WTC11 (cell line): Measurements from ENCODE around the gene STIMATE. TPM values are rescaled to one million over a fixed set of nuclear protein-coding genes. Genes with fewer than 3 reads are reported as not detected.

Source experiments
- ATAC-seq: fragments of 200-7000 bp; cut with Tn5 transposase; 2 replicates; pipeline ENCODE4 v1.10.0; 2021; ENCODE audit warnings: mild to moderate bottlenecking, moderate library complexity
- CTCF ChIA-PET: fragments of 300-600 bp; sonication (Branson Sonifier 250); formaldehyde crosslinking; loops from one replicate; lab custom pipeline; 2021; ENCODE audit warnings: antibody characterized with exemption; lab: Charles Lee
- POLR2A ChIA-PET: fragments of 350-600 bp; sonication (Branson Sonifier 250); formaldehyde crosslinking; loops from one replicate; lab custom pipeline; 2021; ENCODE audit warnings: antibody characterized with exemption; lab: Charles Lee
- DNase-seq: peaks from one replicate; pipeline ENCODE4 v3.0.0; 2021; ENCODE audit warnings: low spot score
- H3K27ac Mint-ChIP-seq: 2 replicates; pipeline ENCODE4 v1.8.0; 2021; ENCODE audit warnings: mixed read lengths
- H3K27me3 Mint-ChIP-seq: 2 replicates; pipeline ENCODE4 v1.8.0; 2021; ENCODE audit warnings: low read depth, mild to moderate bottlenecking, moderate library complexity, mixed read lengths
- H3K36me3 Mint-ChIP-seq: 2 replicates; pipeline ENCODE4 v1.8.0; 2021; ENCODE audit warnings: mixed read lengths
- H3K4me1 Mint-ChIP-seq: 2 replicates; pipeline ENCODE4 v1.8.0; 2022; ENCODE audit warnings: mixed read lengths
- H3K4me3 Mint-ChIP-seq: 2 replicates; pipeline ENCODE4 v1.8.0; 2021; ENCODE audit warnings: mild to moderate bottlenecking, moderate library complexity, mixed read lengths
- H3K9me3 Mint-ChIP-seq: 2 replicates; pipeline ENCODE4 v1.8.0; 2021; ENCODE audit warnings: mixed read lengths
- ATF6 ChIP-seq: sonication (generic); formaldehyde crosslinking; IDR thresholded peaks from 2 replicates; pipeline ENCODE4 v1.8.1; 2023; ENCODE audit warnings: mild to moderate bottlenecking, missing genetic modification reagents
- ELF4 ChIP-seq: sonication (generic); formaldehyde crosslinking; IDR thresholded peaks from 2 replicates; pipeline ENCODE4 v1.8.1; 2022; ENCODE audit warnings: low read depth, mild to moderate bottlenecking, moderate library complexity, missing genetic modification reagents
- ETV6 ChIP-seq: sonication (generic); formaldehyde crosslinking; IDR thresholded peaks from 2 replicates; pipeline ENCODE4 v1.8.1; 2022; ENCODE audit warnings: mild to moderate bottlenecking, missing genetic modification reagents
- FOXJ3 ChIP-seq: sonication (generic); formaldehyde crosslinking; IDR thresholded peaks from 2 replicates; pipeline ENCODE4 v1.9.0; 2021; ENCODE audit warnings: missing genetic modification reagents, mild to moderate bottlenecking, borderline replicate concordance
- FOXP1 ChIP-seq: sonication (generic); formaldehyde crosslinking; IDR thresholded peaks from 2 replicates; pipeline ENCODE4 v1.8.0; 2022; ENCODE audit warnings: missing genetic modification reagents, mild to moderate bottlenecking, moderate library complexity, borderline replicate concordance
- GRHL2 ChIP-seq: fragments of 250-450 bp; sonication (Bioruptor Pico); IDR thresholded peaks from 2 replicates; pipeline ENCODE4 v1.8.0; 2022; ENCODE audit warnings: mild to moderate bottlenecking, moderate library complexity; ENCODE audit not compliant: insufficient replicate concordance, severe bottlenecking
- HMGA2 ChIP-seq: fragments of 250-450 bp; sonication (Bioruptor Pico); IDR thresholded peaks from 2 replicates; pipeline ENCODE4 v1.4.0; 2021; ENCODE audit warnings: mild to moderate bottlenecking, moderate library complexity
- MXD4 ChIP-seq: fragments of 250-450 bp; sonication (Bioruptor Pico); IDR thresholded peaks from 2 replicates; pipeline ENCODE4 v1.8.0; 2021; ENCODE audit warnings: mild to moderate bottlenecking, moderate library complexity, borderline replicate concordance
- MYBL2 ChIP-seq: sonication (generic); formaldehyde crosslinking; IDR thresholded peaks from 2 replicates; pipeline ENCODE4 v1.8.1; 2023; ENCODE audit warnings: mild to moderate bottlenecking, moderate library complexity, missing genetic modification reagents
- NFATC4 ChIP-seq: fragments of 250-450 bp; sonication (Bioruptor Pico); IDR thresholded peaks from 2 replicates; pipeline ENCODE4 v1.9.0; 2021; ENCODE audit warnings: mild to moderate bottlenecking
- NR3C1 ChIP-seq: sonication (generic); formaldehyde crosslinking; conservative IDR thresholded peaks from 2 replicates; pipeline ENCODE4 v1.8.1; 2023; ENCODE audit warnings: low read depth, mild to moderate bottlenecking, missing genetic modification reagents
- RORB ChIP-seq: fragments of 250-450 bp; sonication (Bioruptor Pico); IDR thresholded peaks from 2 replicates; pipeline ENCODE4 v1.9.0; 2021; ENCODE audit warnings: mild to moderate bottlenecking
- USF1 ChIP-seq: sonication (generic); formaldehyde crosslinking; IDR thresholded peaks from 2 replicates; pipeline ENCODE4 v1.8.0; 2022; ENCODE audit warnings: mild to moderate bottlenecking, missing genetic modification reagents
- ZNF219 ChIP-seq: sonication (generic); formaldehyde crosslinking; IDR thresholded peaks from 2 replicates; pipeline ENCODE4 v1.8.0; 2023; ENCODE audit warnings: missing genetic modification reagents, mild to moderate bottlenecking, borderline replicate concordance
- ZNF232 ChIP-seq: sonication (generic); formaldehyde crosslinking; IDR thresholded peaks from 2 replicates; pipeline ENCODE4 v1.8.0; 2022; ENCODE audit warnings: mild to moderate bottlenecking, missing genetic modification reagents
- ZNF263 ChIP-seq: sonication (generic); formaldehyde crosslinking; IDR thresholded peaks from 2 replicates; pipeline ENCODE4 v1.8.1; 2022; ENCODE audit warnings: low read depth, mild to moderate bottlenecking, moderate library complexity, missing genetic modification reagents
- ZNF425 ChIP-seq: fragments of 250-450 bp; sonication (Bioruptor Pico); conservative IDR thresholded peaks from 2 replicates; pipeline ENCODE4 v1.9.0; 2021; ENCODE audit warnings: mild to moderate bottlenecking
- ZNF532 ChIP-seq: fragments of 250-450 bp; sonication (Bioruptor Pico); IDR thresholded peaks from 2 replicates; pipeline ENCODE4 v1.9.0; 2021; ENCODE audit warnings: mild to moderate bottlenecking, borderline replicate concordance
- ZNF671 ChIP-seq: fragments of 250-450 bp; sonication (Bioruptor Pico); IDR thresholded peaks from 2 replicates; pipeline ENCODE4 v1.8.0; 2021; ENCODE audit warnings: mild to moderate bottlenecking
- total RNA-seq: library from RNA; stranded (reverse); gene quantifications from 3 replicates; pipeline ENCODE4 v1.2.3, GENCODE V29; 2021

STIMATE gene
- total RNA-seq, 1 experiment from 2014 or later, result 35.5 TPM

- H3K4me1 Mint-ChIP-seq, result no peaks in the 10 kb centered on the region
- H3K4me3 Mint-ChIP-seq, result no peak overlapping the region
- ChIA-PET POLR2A (no interaction called here), CTCF (interaction anchor here (4.6 to 5.5 kb wide), 2 partner anchors 11 to 18 kb away, joined by 28 to 34 read pairs; no protein-coding TSS in a partner anchor)
- no peak for TF ChIP-seq ELF4
- DNase-seq (no peak), ATAC-seq (no peak)
- peaks cover 3% of the 10 kb centered on the region; the same call in 1 of the 2 replicates for H3K27me3 Mint-ChIP-seq
- H3K36me3 Mint-ChIP-seq, result no peaks in the 10 kb centered on the region
- no peak overlapping the region for H3K27ac Mint-ChIP-seq
- no peaks in the 10 kb centered on the region for H3K9me3 Mint-ChIP-seq
These were observed 87.5 kb downstream of the STIMATE start for GRCh38 chr3:52809662-52810377.

- no peak for ATAC-seq
- Mint-ChIP-seq H3K36me3 (no peaks in the 10 kb centered on the region), H3K9me3 (no peaks in the 10 kb centered on the region), H3K27ac (no peak overlapping the region), H3K27me3 (peaks cover 3% of the 10 kb centered on the region; the same call in 1 of the 2 replicates), H3K4me3 (no peak overlapping the region), H3K4me1 (no peaks in the 10 kb centered on the region)
- ChIA-PET CTCF (interaction anchor here (1.4 to 5.5 kb wide), 3 partner anchors 10 to 17 kb away, joined by 3 to 34 read pairs (median 28); no protein-coding TSS in a partner anchor), POLR2A (no interaction called here)
- DNase-seq, result no peak
- TF ChIP-seq GRHL2 (CRISPR knock-in tag) (no peak), HMGA2 (CRISPR knock-in tag) (no peak), FOXP1 (no peak), NFATC4 (no peak)
These were observed 88.2 kb downstream of the STIMATE start for GRCh38 chr3:52809149-52809548.

- peaks cover 3% of the 10 kb centered on the region for H3K27me3 Mint-ChIP-seq
- H3K4me1 Mint-ChIP-seq, result no peaks in the 10 kb centered on the region
- DNase-seq (no peak), ATAC-seq (no peak)
- H3K36me3 Mint-ChIP-seq, result no peaks in the 10 kb centered on the region
- ChIA-PET CTCF (interaction anchor here (1.4 to 4.6 kb wide), 2 partner anchors 13 to 14 kb away, joined by 4 to 28 read pairs; no protein-coding TSS in a partner anchor), POLR2A (no interaction called here)
- H3K4me3 Mint-ChIP-seq, result no peak overlapping the region
- no peaks in the 10 kb centered on the region for H3K9me3 Mint-ChIP-seq
- no peak for TF ChIP-seq ZNF671 (CRISPR knock-in tag)
- TF ChIP-seq MXD4 (CRISPR knock-in tag), result no peak
- no peak for TF ChIP-seq HMGA2 (CRISPR knock-in tag)
- no peak for TF ChIP-seq ZNF263 (CRISPR knock-in tag)
- no peak for TF ChIP-seq MYBL2
- no peak for TF ChIP-seq NFATC4
- TF ChIP-seq RORB (CRISPR knock-in tag), result no peak
- no peak for TF ChIP-seq ETV6 (CRISPR knock-in tag)
- TF ChIP-seq ZNF219, result no peak
- TF ChIP-seq ZNF232 (CRISPR knock-in tag), result no peak
- TF ChIP-seq FOXJ3, result no peak
- no peak for TF ChIP-seq USF1 (CRISPR knock-in tag)
- TF ChIP-seq ZNF425 (CRISPR knock-in tag), result no peak
- no peak overlapping the region for H3K27ac Mint-ChIP-seq
These were observed 91.9 kb downstream of the STIMATE start for GRCh38 chr3:52805270-52806039.

GRCh38 chr3:52801839-52802238 is 95.5 kb downstream of the STIMATE start:
- POLR2A ChIA-PET, result no interaction called here
- ATAC-seq, result no peak
- H3K4me1 Mint-ChIP-seq, result no peaks in the 10 kb centered on the region
- no peak overlapping the region for H3K4me3 Mint-ChIP-seq
- no peak overlapping the region for H3K27ac Mint-ChIP-seq
- H3K36me3 Mint-ChIP-seq, result no peaks in the 10 kb centered on the region
- H3K27me3 Mint-ChIP-seq, result no peaks in the 10 kb centered on the region; the same call in 1 of the 2 replicates
- H3K9me3 Mint-ChIP-seq, result no peaks in the 10 kb centered on the region
- CTCF ChIA-PET, result interaction anchor here (1.3 to 2.1 kb wide), 2 partner anchors 9 to 15 kb away, joined by 3 to 11 read pairs; no protein-coding TSS in a partner anchor
- no peak for DNase-seq
- no peak for TF ChIP-seq ATF6 (CRISPR knock-in tag)
- no peak for TF ChIP-seq ZNF532
- no peak for TF ChIP-seq NR3C1
